Smooth muscle cell (in vitro differentiated cells): ENCODE data around the gene WNT9B. TPM values are rescaled to one million over a fixed set of nuclear protein-coding genes. Genes with fewer than 3 reads are reported as not detected.

Source experiments
- DNase-seq: peaks from one replicate; lab custom pipeline; 2025; ENCODE audit not compliant: unreplicated experiment; lab: John Stamatoyannopoulos, UW
- H2AFZ ChIP-seq: fragments of 200-600 bp; sonication (generic); 2 replicates; pipeline ENCODE4 v1.6.0; 2016; ENCODE audit warnings: antibody characterized with exemption, low read depth, mild to moderate bottlenecking
- H3F3A ChIP-seq: fragments of 200-600 bp; sonication (generic); 2 replicates; pipeline ENCODE4 v1.6.0; 2017; ENCODE audit warnings: antibody characterized with exemption, low read depth
- H3K27ac ChIP-seq: fragments of 200-600 bp; sonication (generic); 2 replicates; pipeline ENCODE4 v1.5.1; 2016; ENCODE audit warnings: low read depth, mild to moderate bottlenecking
- H3K27me3 ChIP-seq: fragments of 200-600 bp; sonication (generic); 2 replicates; pipeline ENCODE4 v1.6.1; 2016; ENCODE audit warnings: low read depth, mild to moderate bottlenecking
- H3K36me3 ChIP-seq: fragments of 200-600 bp; sonication (generic); 2 replicates; pipeline ENCODE4 v1.5.1; 2016; ENCODE audit warnings: low read depth
- H3K4me1 ChIP-seq: fragments of 200-600 bp; sonication (generic); 2 replicates; pipeline ENCODE4 v1.5.1; 2016; ENCODE audit warnings: low read depth
- H3K4me2 ChIP-seq: fragments of 200-600 bp; sonication (generic); 2 replicates; pipeline ENCODE4 v1.6.0; 2016; ENCODE audit warnings: mild to moderate bottlenecking
- H3K4me3 ChIP-seq: fragments of 200-600 bp; sonication (generic); 2 replicates; pipeline ENCODE4 v1.5.1; 2016; ENCODE audit warnings: mild to moderate bottlenecking
- H3K79me2 ChIP-seq: fragments of 200-600 bp; sonication (generic); 2 replicates; pipeline ENCODE4 v1.6.0; 2016; ENCODE audit warnings: low read depth, mild to moderate bottlenecking
- H3K9ac ChIP-seq: fragments of 200-600 bp; sonication (generic); 2 replicates; pipeline ENCODE4 v1.6.0; 2016; ENCODE audit warnings: low read depth
- H3K9me3 ChIP-seq: fragments of 200-600 bp; sonication (generic); replicated peaks from 2 replicates; pipeline ENCODE4 v1.5.1; 2016; ENCODE audit warnings: low read depth
- H4K20me1 ChIP-seq: fragments of 200-600 bp; sonication (generic); 2 replicates; pipeline ENCODE4 v1.6.0; 2016; ENCODE audit warnings: low read depth
- CTCF ChIP-seq: fragments of 200-600 bp; sonication (generic); IDR thresholded peaks from 2 replicates; pipeline ENCODE4 v1.5.1; 2017; ENCODE audit warnings: borderline replicate concordance, mild to moderate bottlenecking, antibody characterized with exemption; ENCODE audit not compliant: insufficient read depth, poor library complexity, severe bottlenecking
- WGBS: methylation state at CpG from one replicate; pipeline ENCODE4 v1.1.7; 2016; ENCODE audit warnings: low lambda C conversion rate; 5-methylcytosine and 5-hydroxymethylcytosine counted together
- polyA plus RNA-seq: library from polyadenylated mRNA; unstranded; fragments of >200 nt; fragmentation: Nextera tagmentation; extraction: Ambion mirVana; gene quantifications from 2 replicates; pipeline ENCODE4 v1.2.1, GENCODE V29; 2016
- small RNA-seq: library from RNA; depleted of rRNA; stranded (forward); fragments of <200 nt; gene quantifications from one replicate; pipeline ENCODE3, GENCODE V24; 2014
- total RNA-seq: library from RNA; depleted of rRNA; stranded (reverse); fragments of >200 nt; gene quantifications from 2 replicates; pipeline ENCODE4 v1.2.3, GENCODE V29; 2014

WNT9B gene
- total and polyA plus RNA-seq, 2 experiments from 2014 or later: not detected

- no peak for TF ChIP-seq CTCF
- no peak for DNase-seq
- Histone ChIP-seq H3K4me2 (no peak overlapping the region), H2AFZ (no peak overlapping the region), H4K20me1 (peaks cover 87% of the 10 kb centered on the region), H3K4me1 (no peaks in the 10 kb centered on the region), H3K27me3 (no peaks in the 10 kb centered on the region), H3K9me3 (no peaks in the 10 kb centered on the region), H3K9ac (no peak overlapping the region), H3K4me3 (no peak overlapping the region), H3F3A (peaks cover 3% of the 10 kb centered on the region), H3K79me2 (peaks cover 45% of the 10 kb centered on the region), H3K36me3 (peaks cover 18% of the 10 kb centered on the region), H3K27ac (peak overlapping the region; percentile 86)
- WGBS: 71% methylated on average over 4 of the region's 4 CpGs
Measured at GRCh38 chr17:46931596-46931995, 80.2 kb downstream of the WNT9B start.

DNA sequence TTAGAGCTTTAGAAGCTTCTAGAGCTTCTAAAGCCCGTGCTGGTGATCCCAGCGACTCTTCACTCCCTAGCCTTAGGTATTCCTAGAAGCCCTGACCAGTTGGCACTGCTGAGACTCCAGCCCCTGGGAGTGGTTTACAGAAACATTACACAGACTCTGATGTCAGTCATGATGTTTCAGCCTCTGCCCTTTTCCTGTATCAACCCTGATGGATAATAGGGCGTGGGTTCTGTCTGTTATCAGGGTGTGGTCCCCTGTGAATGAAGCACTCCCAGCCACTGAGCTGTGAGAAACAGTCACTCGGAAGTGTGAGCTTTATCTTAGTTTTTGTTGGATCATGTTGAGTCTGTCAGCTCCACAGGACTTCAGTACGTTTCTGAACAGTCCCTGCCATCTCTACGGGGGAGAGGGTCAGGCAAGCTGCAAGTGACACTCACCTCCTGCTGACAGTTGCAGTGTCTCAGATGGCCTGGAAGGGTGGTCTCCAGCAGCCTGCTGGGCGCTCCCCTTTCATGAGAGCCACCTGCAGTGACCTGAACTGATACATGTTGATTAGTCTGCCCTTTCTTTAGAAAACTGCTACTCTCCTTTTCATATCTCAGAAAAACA lies 84.4 kb downstream of the WNT9B start:
- WGBS: 87% methylated on average over 7 of the region's 7 CpGs
- Histone ChIP-seq H2AFZ (no peak overlapping the region), H3K9ac (no peak overlapping the region), H3K4me3 (no peak overlapping the region), H3K36me3 (peaks cover 23% of the 10 kb centered on the region), H3K27ac (no peak overlapping the region), H3F3A (peaks cover 6% of the 10 kb centered on the region), H3K4me2 (no peak overlapping the region), H3K4me1 (no peaks in the 10 kb centered on the region), H3K9me3 (no peaks in the 10 kb centered on the region), H3K79me2 (peaks cover 10% of the 10 kb centered on the region), H3K27me3 (no peaks in the 10 kb centered on the region), H4K20me1 (peaks cover 69% of the 10 kb centered on the region)
- DNase-seq: no peak
- TF ChIP-seq CTCF: no peak

Small RNAs within 50 kb of the gene (small RNA-seq; reads per million reads assigned to genes)
- gene RNU6ATAC3P: not detected

Other genes starting within 250 kb of the WNT9B start
- gene WNT3, start 32.9 kb upstream of the WNT9B start, total RNA-seq: 6.2 and 6.5 TPM in 2 replicates
- gene WNT3, start 32.9 kb upstream of the WNT9B start, polyA plus RNA-seq: 2.9 and 6.4 TPM in 2 replicates
- gene GOSR2, start 71.6 kb downstream of the WNT9B start, total RNA-seq: 38.0 and 48.9 TPM in 2 replicates
- gene GOSR2, start 71.6 kb downstream of the WNT9B start, polyA plus RNA-seq: 64.5 and 70.6 TPM in 2 replicates
- not detected in 2 replicates for gene RPRML, start 127.7 kb downstream of the WNT9B start, total RNA-seq
- gene RPRML, start 127.7 kb downstream of the WNT9B start, polyA plus RNA-seq: 1.3 TPM in 1 of 2 replicates, not detected in the other